ENCODE data around the gene MED14. TPM values are rescaled to one million over a fixed set of nuclear protein-coding genes. Genes with fewer than 3 reads are reported as not detected.

Gene MED14
- total and polyA plus RNA-seq, 2 of the 4 experiments (the other 2 are of a cell fraction), result 17.6 to 25.9 TPM

DNA sequence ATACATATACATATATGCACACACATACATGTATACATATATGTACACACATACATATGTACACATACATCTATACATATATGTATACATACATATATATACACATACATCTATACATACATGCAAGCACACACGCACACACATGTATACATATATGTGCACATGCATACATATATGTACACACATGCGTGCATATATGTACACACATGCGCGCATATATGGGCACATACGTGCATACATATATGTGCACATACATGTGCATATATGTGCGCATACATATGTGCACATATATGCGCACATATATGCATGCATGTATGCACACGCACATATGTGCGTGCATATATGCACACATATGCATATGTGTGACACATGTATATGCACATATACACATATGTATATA lies 119.4 kb downstream of the MED14 start:
- Histone ChIP-seq H4K8ac (ENCODE audit: low read depth in 2 of 2, low read length in 2 of 2) (no peak overlapping the region), H4K5ac (ENCODE audit: low read depth, low read length) (no peak overlapping the region), H3K4me3 (ENCODE audit: insufficient read depth, low read depth, low read length) (no peak overlapping the region), H3K23ac (ENCODE audit: low read depth, low read length) (no peak overlapping the region), H2AK5ac (ENCODE audit: low read depth, low read length) (no peak overlapping the region), H3K4ac (ENCODE audit: low read depth, low read length) (no peak overlapping the region), H2BK20ac (ENCODE audit: low read depth, low read length) (no peak overlapping the region), H3K9me1 (ENCODE audit: insufficient read depth, low read length) (no peaks in the 10 kb centered on the region), H3K79me1 (ENCODE audit: low read depth in 1 of 2, low read length in 2 of 2) (no peaks in the 10 kb centered on the region), H3K4me2 (ENCODE audit: low read depth, low read length) (no peak overlapping the region), H3K9ac (ENCODE audit: low read depth, low read length) (no peak overlapping the region), H3K14ac (replicated peaks; ENCODE audit: low read depth, low read length) (no peak overlapping the region), H2BK5ac (ENCODE audit: low read depth, low read length, poor library complexity, severe bottlenecking) (no peak overlapping the region), H3K27ac (ENCODE audit: insufficient read depth, low read length) (no peak overlapping the region), H4K91ac (ENCODE audit: insufficient read depth, low read depth, low read length) (no peak overlapping the region), H4K20me1 (ENCODE audit: insufficient read depth, low read length) (no peaks in the 10 kb centered on the region), H2BK15ac (ENCODE audit: low read depth, low read length) (no peak overlapping the region), H2BK120ac (ENCODE audit: low read depth, low read length) (no peak overlapping the region), H3K56ac (ENCODE audit: extremely low read depth, insufficient read depth, low read length) (no peak overlapping the region), H3K9me3 (ENCODE audit: control insufficient read depth, insufficient read depth, low read length) (no peaks in the 10 kb centered on the region), H2AK9ac (replicated peaks; ENCODE audit: low read depth, low read length, poor library complexity) (no peak overlapping the region), H3K18ac (ENCODE audit: low read depth, low read length) (no peak overlapping the region), H2AFZ (replicated peaks; ENCODE audit: low read length, poor library complexity) (no peak overlapping the region), H3K4me1 (ENCODE audit: control insufficient read depth, insufficient read depth, low read length) (no peaks in the 10 kb centered on the region), H3K36me3 (ENCODE audit: control insufficient read depth, insufficient read depth, low read length) (no peaks in the 10 kb centered on the region), H3K27me3 (ENCODE audit: control insufficient read depth, insufficient read depth, low read length) (peaks cover 5% of the 10 kb centered on the region)
- dilution Hi-C loops (cut with HindIII; ENCODE audit: low sequenced_read_pairs, unreplicated experiment), result no loop called here
- ATAC-seq (ENCODE audit: low read depth), result no peak
- BruUV-seq (replicated peaks), result no TSS peak
- 84% methylated on average over 3 of the region's 9 CpGs; no CpG with 5 or more reads in 1 of the 2 experiments for WGBS, 2 experiments (ENCODE audit: extremely low coverage in 2 of 2, insufficient read length in 1 of 2)
- in situ Hi-C loops (cut with MboI; ENCODE audit: low sequenced_read_pairs), result no loop called here
- intact Hi-C loops (cut with micrococcal nuclease), result no loop called here
- no peak for DNase-seq
- ChIA-PET CTCF (no interaction called here), POLR2A (ENCODE audit: unreplicated experiment) (no interaction called here)
- TF ChIP-seq, protein P1, sequence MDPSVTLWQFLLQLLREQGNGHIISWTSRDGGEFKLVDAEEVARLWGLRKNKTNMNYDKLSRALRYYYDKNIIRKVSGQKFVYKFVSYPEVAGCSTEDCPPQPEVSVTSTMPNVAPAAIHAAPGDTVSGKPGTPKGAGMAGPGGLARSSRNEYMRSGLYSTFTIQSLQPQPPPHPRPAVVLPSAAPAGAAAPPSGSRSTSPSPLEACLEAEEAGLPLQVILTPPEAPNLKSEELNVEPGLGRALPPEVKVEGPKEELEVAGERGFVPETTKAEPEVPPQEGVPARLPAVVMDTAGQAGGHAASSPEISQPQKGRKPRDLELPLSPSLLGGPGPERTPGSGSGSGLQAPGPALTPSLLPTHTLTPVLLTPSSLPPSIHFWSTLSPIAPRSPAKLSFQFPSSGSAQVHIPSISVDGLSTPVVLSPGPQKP (IDR thresholded peaks at IDR 0.05; ENCODE audit: borderline replicate concordance, low read depth, low read length), result no peak
- TF ChIP-seq, protein P2, sequence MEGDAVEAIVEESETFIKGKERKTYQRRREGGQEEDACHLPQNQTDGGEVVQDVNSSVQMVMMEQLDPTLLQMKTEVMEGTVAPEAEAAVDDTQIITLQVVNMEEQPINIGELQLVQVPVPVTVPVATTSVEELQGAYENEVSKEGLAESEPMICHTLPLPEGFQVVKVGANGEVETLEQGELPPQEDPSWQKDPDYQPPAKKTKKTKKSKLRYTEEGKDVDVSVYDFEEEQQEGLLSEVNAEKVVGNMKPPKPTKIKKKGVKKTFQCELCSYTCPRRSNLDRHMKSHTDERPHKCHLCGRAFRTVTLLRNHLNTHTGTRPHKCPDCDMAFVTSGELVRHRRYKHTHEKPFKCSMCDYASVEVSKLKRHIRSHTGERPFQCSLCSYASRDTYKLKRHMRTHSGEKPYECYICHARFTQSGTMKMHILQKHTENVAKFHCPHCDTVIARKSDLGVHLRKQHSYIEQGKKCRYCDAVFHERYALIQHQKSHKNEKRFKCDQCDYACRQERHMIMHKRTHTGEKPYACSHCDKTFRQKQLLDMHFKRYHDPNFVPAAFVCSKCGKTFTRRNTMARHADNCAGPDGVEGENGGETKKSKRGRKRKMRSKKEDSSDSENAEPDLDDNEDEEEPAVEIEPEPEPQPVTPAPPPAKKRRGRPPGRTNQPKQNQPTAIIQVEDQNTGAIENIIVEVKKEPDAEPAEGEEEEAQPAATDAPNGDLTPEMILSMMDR (conservative IDR thresholded peaks at IDR 0.05; ENCODE audit: low read depth, low read length), result no peak
- no peak for TF ChIP-seq BHLHE40 (IDR thresholded peaks at IDR 0.05; ENCODE audit: low read depth, low read length)
- TF ChIP-seq, protein P3, sequence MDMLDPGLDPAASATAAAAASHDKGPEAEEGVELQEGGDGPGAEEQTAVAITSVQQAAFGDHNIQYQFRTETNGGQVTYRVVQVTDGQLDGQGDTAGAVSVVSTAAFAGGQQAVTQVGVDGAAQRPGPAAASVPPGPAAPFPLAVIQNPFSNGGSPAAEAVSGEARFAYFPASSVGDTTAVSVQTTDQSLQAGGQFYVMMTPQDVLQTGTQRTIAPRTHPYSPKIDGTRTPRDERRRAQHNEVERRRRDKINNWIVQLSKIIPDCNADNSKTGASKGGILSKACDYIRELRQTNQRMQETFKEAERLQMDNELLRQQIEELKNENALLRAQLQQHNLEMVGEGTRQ (IDR thresholded peaks at IDR 0.05; ENCODE audit: low read depth, low read length), result no peak
- TF ChIP-seq MAZ (IDR thresholded peaks at IDR 0.05; ENCODE audit: borderline replicate concordance, low read depth, low read length), result no peak
- no peak for TF ChIP-seq NFE2L2 (IDR thresholded peaks at IDR 0.05; ENCODE audit: low read depth, low read length)
- no peak for TF ChIP-seq RFX5 (IDR thresholded peaks at IDR 0.05; ENCODE audit: low read depth, low read length)
- no peak for TF ChIP-seq RAD21 (IDR thresholded peaks at IDR 0.05; ENCODE audit: low read length)
- TF ChIP-seq MXI1 (IDR thresholded peaks at IDR 0.05; ENCODE audit: borderline replicate concordance, low read depth, low read length), result no peak
- TF ChIP-seq SMC3 (IDR thresholded peaks at IDR 0.05; ENCODE audit: low read depth, low read length), result no peak
- no peak for TF ChIP-seq MAFK (IDR thresholded peaks at IDR 0.05; ENCODE audit: low read depth, low read length)
- TF ChIP-seq POLR2A (IDR thresholded peaks at IDR 0.05; ENCODE audit: low read depth, low read length), result no peak
- TF ChIP-seq FOS (IDR thresholded peaks at IDR 0.05; ENCODE audit: low read depth, low read length), result no peak
- no peak for TF ChIP-seq CEBPB (IDR thresholded peaks at IDR 0.05; ENCODE audit: low read depth, low read length)

Data from IMR-90 (cell line).